GM18517 (cell line): Measurements from ENCODE around the gene VEGFD.

Experiments used
- ATAC-seq: cut with Tn5 transposase; IDR thresholded peaks from one replicate; pipeline ENCODE4 v1.9.1; 2021; ENCODE audit warnings: mild to moderate bottlenecking, moderate library complexity; ENCODE audit not compliant: unreplicated experiment

The VEGFD gene

DNA sequence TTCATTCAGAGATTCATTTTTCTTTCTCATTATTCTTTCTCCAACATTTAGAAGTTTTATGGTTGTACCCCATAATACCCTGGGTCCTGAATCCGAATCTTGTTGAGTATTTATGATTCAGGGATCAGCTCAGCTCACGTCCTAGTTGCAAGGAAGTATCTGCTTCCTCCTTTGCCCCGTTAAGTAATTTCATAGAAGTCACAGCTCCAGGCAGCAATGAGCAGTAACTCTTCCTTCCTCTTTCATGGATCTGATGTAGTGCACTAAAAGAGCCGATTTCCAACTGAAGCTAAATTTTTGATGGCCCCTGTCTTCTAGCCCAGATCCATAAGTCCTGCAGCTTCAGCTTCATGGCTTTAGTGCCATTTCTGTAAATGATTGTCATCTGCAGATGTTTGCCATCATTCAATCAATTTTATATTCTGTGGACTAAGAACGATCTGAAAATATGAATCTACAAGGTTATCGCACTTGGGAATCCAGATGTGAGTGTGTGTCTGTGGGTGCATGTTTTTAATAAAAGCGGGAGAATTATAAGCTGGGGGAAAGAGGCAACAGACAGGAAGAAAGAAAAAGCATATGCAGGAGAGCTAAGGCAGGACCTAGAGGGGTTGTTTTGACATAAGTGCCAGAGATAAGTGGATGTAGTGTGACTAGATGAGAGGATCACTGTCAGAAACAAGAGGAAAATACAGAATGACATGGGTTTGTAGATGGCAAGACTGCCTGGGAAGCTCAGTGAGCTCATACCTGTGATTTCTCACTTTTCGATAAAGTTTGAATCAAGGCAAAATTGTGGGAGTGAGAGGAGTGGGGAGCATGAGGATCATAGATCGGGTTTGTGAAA lies 17.5 kb downstream of the VEGFD start:
- no peak for ATAC-seq

- no peak for ATAC-seq
These were observed 24.5 kb downstream of the VEGFD start for GRCh38 chrX:15359701-15360100.

DNA sequence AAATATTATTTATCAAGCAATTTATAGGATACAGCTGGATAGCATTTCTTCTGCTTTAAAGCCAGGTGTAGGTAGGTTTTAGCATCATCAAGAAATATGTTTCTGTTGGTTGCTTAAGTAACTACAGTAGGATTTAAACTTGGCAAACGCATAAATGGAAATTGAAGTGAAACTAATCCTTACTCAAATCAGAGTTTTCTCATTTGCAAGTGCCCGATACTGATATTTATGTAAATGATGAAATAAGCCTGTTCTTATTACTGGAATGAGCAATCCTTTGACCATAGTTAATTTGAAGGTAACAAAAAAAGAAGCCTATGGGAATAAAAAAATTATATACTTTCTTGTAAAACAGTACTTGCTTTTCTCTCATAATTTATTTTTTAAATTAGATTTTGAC lies 25.7 kb downstream of the VEGFD start:
- no peak for ATAC-seq

GRCh38 chrX:15356444-15356843 lies 27.8 kb downstream of the VEGFD start:
- ATAC-seq, result no peak

GRCh38 chrX:15350329-15350996 lies 33.8 kb downstream of the VEGFD start:
- ATAC-seq, result no peak

- ATAC-seq, result peak; percentile 81
These were observed 35.2 kb downstream of the VEGFD start for GRCh38 chrX:15349046-15349445.

DNA sequence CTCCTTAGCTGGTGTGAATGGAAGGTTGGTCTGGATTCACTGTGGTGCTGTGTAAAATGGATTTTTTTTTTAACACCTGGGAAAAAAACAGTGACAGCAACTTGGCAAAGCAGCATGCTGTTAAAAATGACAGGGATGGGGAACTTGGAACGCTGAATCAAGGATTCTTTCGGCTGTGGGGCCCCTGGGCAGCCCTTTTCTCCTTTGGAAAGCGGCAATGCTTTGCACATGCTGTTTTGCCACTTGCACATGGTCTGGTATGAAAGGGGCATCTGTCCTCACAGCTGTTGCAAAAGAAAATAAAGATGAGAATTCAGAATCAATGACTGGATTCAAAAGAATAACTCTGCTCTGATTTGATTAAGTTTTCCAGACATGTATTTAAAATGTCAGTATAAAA lies 38.2 kb downstream of the VEGFD start:
- no peak for ATAC-seq

DNA sequence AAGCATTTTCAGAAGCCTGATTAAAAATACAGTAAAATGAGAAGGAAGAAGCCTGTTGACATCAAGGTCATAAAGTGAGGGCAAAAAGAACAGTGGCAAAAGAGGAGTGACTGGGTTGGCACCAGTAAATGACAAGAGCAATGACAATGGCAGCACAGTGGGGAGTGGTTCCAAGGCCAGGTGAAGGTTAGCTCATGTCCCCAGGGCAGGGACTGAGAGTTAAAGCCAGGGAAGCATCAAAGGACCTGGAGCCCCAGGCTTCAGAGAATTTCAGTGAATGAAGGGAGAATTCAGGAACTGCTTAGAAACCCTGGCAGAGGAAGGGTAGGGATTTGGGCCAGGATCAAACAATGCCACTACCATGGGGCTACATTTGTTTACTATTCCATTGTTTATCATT lies 40.1 kb downstream of the VEGFD start:
- no peak for ATAC-seq

- no peak for ATAC-seq
These were observed 41.1 kb downstream of the VEGFD start for GRCh38 chrX:15343075-15343476.

DNA sequence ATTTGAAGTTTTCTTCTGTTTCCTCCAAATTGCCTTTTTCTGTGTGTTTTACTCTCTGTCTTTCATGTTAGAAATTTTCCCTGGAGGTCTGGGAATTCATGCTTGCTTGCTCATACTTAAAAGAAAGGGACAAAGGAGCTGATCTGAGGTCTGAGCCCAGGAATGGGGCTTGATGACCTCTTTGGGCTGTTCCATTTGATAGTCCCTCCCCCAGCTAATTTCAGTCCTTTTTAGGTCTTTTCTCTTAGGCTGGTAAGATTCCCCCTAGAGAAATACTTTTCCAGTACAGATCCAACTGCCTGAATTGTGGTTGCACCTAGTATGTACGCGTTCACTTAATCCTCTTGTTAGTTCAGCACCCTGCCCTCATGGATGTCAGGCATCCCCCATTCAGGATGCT lies 43.3 kb downstream of the VEGFD start:
- ATAC-seq, result no peak

DNA sequence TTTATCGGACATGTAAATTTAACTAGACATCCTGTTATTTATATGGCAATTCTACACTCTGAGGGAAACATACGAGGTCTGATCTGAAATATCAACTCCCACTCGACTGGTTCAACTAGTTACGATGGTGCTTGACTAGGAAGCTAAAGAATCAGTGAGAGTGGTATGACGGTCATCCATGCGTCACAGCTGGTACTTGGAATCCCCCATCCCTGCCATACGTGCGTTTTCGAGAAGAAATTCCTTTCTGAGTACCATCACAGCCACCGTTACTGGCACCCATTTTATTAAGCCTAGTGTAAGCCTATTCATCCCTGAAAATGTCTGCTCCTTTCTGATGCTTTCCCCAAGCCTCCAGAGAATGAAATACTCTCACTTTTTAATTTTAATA lies 48.2 kb downstream of the VEGFD start:
- no peak for ATAC-seq

DNA sequence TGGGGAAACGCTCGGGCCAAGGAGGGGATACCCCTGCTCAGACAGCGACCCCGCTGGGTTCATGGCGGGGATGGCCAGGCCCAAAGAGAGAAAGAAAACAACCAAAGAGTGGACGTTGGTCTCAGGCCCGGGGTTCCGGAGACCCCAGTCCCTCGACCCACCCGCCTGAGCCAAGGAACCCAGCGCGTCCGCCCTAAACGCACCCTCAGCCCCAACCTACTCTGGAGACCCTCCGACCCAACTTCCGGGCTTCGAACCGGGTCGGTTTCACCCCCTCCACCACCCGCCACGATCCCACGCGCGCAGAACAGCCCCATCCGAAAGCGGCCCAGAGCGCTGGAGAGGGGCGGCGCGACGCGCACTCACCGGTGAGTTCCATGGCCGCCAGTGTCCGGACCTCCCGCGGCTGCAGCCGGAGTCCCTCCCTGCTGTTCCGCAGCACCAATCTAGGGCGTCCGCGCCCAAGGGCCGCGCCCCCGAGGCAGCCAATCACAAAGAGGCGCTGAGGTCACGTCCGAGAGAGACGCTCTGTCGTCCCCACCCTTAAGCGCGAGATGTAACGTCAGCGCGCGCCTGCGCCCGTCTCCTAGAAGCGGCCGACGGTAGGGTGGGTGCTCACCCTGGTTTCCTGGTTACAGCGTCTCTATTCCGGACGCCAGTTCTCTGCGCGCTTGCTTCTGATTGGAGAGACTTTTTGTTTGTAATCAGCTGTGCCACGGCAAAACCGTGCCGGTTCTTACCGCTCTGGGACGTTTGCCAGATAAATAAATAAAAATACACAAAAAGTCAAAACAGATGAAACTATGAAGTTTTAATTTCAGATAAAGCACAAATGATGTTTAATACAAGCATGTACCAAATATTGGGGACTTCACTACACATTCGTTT lies 48.8 kb downstream of the VEGFD start, which contains the start of gene PIGA:
Gene PIGA, minus strand, starts transcription at position 389 of the 888 bp plus-strand sequence. CDS start 3,593 bp downstream, outside the sequence.
- ATAC-seq, result peak; percentile 99

- ATAC-seq, result no peak
These were observed 49.7 kb downstream of the VEGFD start for GRCh38 chrX:15334561-15334960.

GRCh38 chrX:15328821-15329220 lies 55.4 kb downstream of the VEGFD start:
- no peak for ATAC-seq

DNA sequence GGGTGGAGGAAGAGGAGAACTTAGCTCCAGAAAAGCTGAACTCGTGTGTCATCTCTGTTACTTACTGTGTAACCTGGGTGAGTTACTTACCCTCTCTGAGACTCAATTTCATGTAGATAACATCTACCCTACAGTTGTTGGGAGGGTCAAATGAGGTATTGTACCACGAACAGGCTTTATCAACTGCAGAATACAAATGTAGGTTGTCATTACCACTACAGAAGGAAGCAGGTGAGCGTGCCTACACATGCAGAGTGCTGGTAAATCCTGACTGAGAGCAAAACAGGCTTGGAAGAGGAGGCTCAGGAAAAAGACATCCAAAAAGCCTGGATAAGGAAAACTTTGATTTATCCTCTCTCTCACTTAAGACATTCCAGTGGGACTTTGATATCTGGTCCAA lies 56.1 kb downstream of the VEGFD start:
- no peak for ATAC-seq

GRCh38 chrX:15322472-15322871 lies 61.7 kb downstream of the VEGFD start:
- no peak for ATAC-seq

GRCh38 chrX:15322072-15322471 lies 62.1 kb downstream of the VEGFD start:
- ATAC-seq, result no peak

DNA sequence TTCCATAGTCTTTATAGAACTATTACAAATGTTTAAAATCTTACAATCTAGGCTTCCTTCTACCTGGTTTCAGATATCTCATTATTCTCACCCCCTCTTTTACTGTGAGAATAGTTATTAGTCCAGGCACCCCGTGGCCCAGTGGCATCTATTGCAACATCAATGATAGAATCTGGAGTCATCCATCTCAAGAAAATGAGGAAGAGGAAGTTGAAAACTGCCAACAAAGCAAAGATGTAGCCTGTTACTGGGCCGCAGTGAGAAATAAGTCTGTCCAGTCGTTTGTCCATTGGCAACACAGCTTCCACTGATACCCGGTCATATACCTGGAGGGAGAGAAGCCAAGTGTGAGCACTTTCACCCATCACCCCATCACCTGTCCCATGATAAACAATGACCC lies 62.8 kb downstream of the VEGFD start:
- ATAC-seq, result no peak

GRCh38 chrX:15320297-15320696 lies 63.9 kb downstream of the VEGFD start:
- ATAC-seq, result no peak

- no peak for ATAC-seq
These were observed 65.1 kb downstream of the VEGFD start for GRCh38 chrX:15319075-15319474.

GRCh38 chrX:15315509-15315908 lies 68.7 kb downstream of the VEGFD start, which contains the start of gene ASB11:
Gene ASB11, minus strand, starts transcription at chrX:15315640. Its CDS starts 35 bp downstream, at chrX:15315605.
- no peak for ATAC-seq
